GM18873 (cell line): ENCODE results near the gene VANGL2.

ENCODE experiments used
- ATAC-seq: cut with Tn5 transposase; IDR thresholded peaks from one replicate; pipeline ENCODE4 v1.9.1; 2021; ENCODE audit warnings: mild to moderate bottlenecking, moderate library complexity, moderate number of reproducible peaks; ENCODE audit not compliant: unreplicated experiment, low FRiP score

VANGL2 gene

GRCh38 chr1:160423966-160424365, 23.6 kb downstream of the VANGL2 start:
- ATAC-seq, result no peak

GRCh38 chr1:160425847-160426246, 25.5 kb downstream of the VANGL2 start:
- no peak for ATAC-seq

- no peak for ATAC-seq
Observed at GRCh38 chr1:160427625-160428024, 27.3 kb downstream of the VANGL2 start.

GRCh38 chr1:160428053-160428452, 27.7 kb downstream of the VANGL2 start:
- ATAC-seq, result no peak

GRCh38 chr1:160428655-160429054, 28.3 kb downstream of the VANGL2 start:
- no peak for ATAC-seq

DNA sequence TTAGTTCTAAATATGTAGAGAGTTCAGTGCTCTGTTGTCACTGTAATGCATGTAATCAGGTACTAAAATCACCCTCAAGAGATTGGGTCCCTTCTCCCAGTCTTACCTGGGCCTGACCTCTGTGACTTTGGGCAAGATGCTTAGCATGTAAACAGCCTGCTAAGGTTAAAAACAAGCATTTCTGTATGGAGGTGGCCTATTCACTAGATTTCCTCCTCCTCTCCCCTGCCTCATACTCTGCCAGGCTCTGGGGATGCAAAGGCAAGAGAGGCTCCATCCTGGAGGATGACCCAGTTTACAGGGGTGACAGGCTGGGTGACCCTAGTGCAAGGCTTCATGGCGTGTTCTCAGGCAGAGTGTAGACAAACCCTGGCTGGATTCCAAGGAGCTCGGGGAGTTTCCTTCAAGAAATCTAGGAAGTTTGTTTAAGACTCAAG, 28.8 kb downstream of the VANGL2 start:
- ATAC-seq, result no peak

GRCh38 chr1:160429702-160430535, 29.6 kb downstream of the VANGL2 start:
- no peak for ATAC-seq

GRCh38 chr1:160431006-160431405, 30.6 kb downstream of the VANGL2 start:
- no peak for ATAC-seq

GRCh38 chr1:160431571-160431970, 31.2 kb downstream of the VANGL2 start:
- no peak for ATAC-seq

DNA sequence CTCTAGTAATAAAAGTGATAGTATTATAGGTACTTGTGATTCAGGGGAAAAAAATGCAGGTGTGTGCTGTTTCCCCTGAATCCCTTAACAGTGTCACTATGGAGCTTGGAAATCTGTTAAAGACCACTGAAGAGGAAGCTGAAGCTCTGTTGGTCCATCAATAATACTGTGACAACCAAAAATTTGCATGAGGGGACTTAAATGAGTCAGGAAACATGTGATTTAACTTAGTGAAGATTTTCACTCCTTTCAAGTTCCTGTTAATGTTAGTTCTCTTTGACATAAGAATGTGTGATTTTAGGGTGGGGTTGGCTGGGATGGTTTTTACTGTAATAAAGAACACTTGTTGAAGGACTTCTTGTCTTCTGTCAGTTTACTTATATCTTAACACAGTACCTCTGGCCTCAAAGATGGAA, 32.0 kb downstream of the VANGL2 start:
- ATAC-seq, result no peak

- ATAC-seq, result no peak
Observed at GRCh38 chr1:160436966-160437365, 36.6 kb downstream of the VANGL2 start.

- peak; percentile 58 for ATAC-seq
Observed at GRCh38 chr1:160437432-160438316, 37.3 kb downstream of the VANGL2 start.

GRCh38 chr1:160438317-160438918, 38.1 kb downstream of the VANGL2 start:
- ATAC-seq, result peak; percentile 16

GRCh38 chr1:160438935-160439334, 38.6 kb downstream of the VANGL2 start:
- ATAC-seq, result no peak

- ATAC-seq, result no peak
Observed at GRCh38 chr1:160439718-160440117, 39.4 kb downstream of the VANGL2 start.

DNA sequence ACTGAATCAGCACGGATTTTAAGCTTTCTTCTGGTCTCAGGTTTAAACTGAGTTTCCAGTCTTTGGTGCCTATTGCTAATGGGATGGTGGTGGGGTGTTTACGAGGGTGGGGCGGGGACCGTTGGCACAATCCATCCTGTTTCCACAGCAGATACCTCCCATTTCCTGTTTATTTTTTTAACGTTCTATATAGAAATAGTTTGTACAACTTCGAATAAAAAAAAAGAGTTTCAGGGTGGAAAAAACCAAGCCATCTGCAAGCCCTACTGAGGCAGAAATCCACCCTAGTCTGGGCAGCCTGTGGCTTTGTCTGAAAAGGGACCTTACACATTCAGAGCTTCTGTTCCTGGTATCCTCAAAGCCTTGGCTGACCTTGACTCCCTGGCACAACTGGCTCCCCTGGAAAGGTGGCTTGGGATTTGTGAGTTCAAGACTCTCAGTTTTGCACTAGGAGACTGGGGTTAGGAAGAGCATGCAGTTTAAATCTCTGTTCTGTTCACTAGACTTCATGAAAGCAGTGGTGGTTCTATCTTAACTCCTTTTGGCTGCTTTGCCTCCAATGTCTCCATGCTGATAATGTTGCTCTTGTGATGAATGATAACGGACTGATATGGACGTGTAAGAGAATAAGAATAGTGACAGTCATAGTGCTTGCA, 46.7 kb downstream of the VANGL2 start:
- ATAC-seq, result no peak

GRCh38 chr1:160449494-160449893, 49.1 kb downstream of the VANGL2 start:
- ATAC-seq, result no peak

- peak; percentile 49 for ATAC-seq
Observed at GRCh38 chr1:160451119-160451858, 50.9 kb downstream of the VANGL2 start.

DNA sequence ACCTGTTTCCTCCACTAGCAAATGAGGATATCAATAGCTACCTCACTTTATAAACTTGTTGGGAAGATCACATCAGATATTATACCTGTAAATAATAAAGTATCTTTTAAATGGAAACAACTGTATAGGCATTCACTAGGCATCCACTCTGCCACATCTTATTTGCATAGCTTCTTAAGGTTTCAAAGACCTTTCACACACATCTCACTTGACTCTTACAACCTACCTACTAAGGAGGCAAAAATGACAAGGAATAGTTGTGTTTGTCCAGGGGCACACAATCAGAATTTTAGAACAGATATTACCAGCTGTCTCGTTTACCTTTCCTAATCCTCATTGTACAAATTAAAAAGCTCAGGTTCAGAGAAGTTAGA, 51.5 kb downstream of the VANGL2 start:
- ATAC-seq, result peak; percentile 17

GRCh38 chr1:160453443-160453842, 53.1 kb downstream of the VANGL2 start:
- no peak for ATAC-seq
